ENCODE measurements around the gene ZBTB7A.

Gene ZBTB7A

GRCh38 chr19:4093643-4094175, 27.0 kb upstream of the ZBTB7A start:
- no peak for DNase-seq

GRCh38 chr19:4090356-4091220, 23.9 kb upstream of the ZBTB7A start:
- DNase-seq, result no peak

- DNase-seq, result no peak
Observed at GRCh38 chr19:4089946-4090345, 23.2 kb upstream of the ZBTB7A start.

GRCh38 chr19:4089400-4089908, 22.8 kb upstream of the ZBTB7A start:
- no peak for DNase-seq

- DNase-seq, result no peak
Observed at GRCh38 chr19:4088975-4089374, 22.3 kb upstream of the ZBTB7A start.

- no peak for DNase-seq
Observed at GRCh38 chr19:4087787-4088679, 21.3 kb upstream of the ZBTB7A start.

- no peak for DNase-seq
Observed at GRCh38 chr19:4086411-4086867, 19.7 kb upstream of the ZBTB7A start.

- DNase-seq, result no peak
Observed at GRCh38 chr19:4084547-4084877, 17.8 kb upstream of the ZBTB7A start.

GRCh38 chr19:4083677-4084546, 17.2 kb upstream of the ZBTB7A start:
- DNase-seq, result no peak

- DNase-seq, result no peak
Observed at GRCh38 chr19:4082172-4082571, 15.5 kb upstream of the ZBTB7A start.

- DNase-seq, result no peak
Observed at GRCh38 chr19:4081441-4082129, 14.9 kb upstream of the ZBTB7A start.

- no peak for DNase-seq
Observed at GRCh38 chr19:4080473-4080872, 13.8 kb upstream of the ZBTB7A start.

GRCh38 chr19:4077800-4078684, 11.3 kb upstream of the ZBTB7A start:
- DNase-seq, result no peak

GRCh38 chr19:4077007-4077374, 10.3 kb upstream of the ZBTB7A start:
- no peak for DNase-seq

- no peak for DNase-seq
Observed at GRCh38 chr19:4075373-4075772, 8.7 kb upstream of the ZBTB7A start.

- DNase-seq, result no peak
Observed at GRCh38 chr19:4071610-4072009, 4.9 kb upstream of the ZBTB7A start.

- no peak for DNase-seq
Observed at GRCh38 chr19:4069331-4069959, 2.7 kb upstream of the ZBTB7A start.

- no peak for DNase-seq
Observed at GRCh38 chr19:4068047-4068966, 1.6 kb upstream of the ZBTB7A start.

GRCh38 chr19:4067396-4068046, 822 bp upstream of the ZBTB7A start:
- DNase-seq, result no peak
